GM12874 (cell line): ENCODE measurements around the gene ATP10A.

Source experiments
- CTCF ChIP-seq: IDR thresholded peaks from 2 replicates; pipeline ENCODE4 v1.5.1; 2011; ENCODE audit warnings: low read depth, mild to moderate bottlenecking, control low read depth, low read length, moderate library complexity; ENCODE audit not compliant: insufficient read depth

Gene ATP10A

GRCh38 chr15:25795061-25795460 lies 68.1 kb downstream of the ATP10A start:
- no peak for TF ChIP-seq CTCF

- TF ChIP-seq CTCF, result no peak
These were observed 69.6 kb downstream of the ATP10A start for GRCh38 chr15:25793354-25794050.

- no peak for TF ChIP-seq CTCF
These were observed 71.0 kb downstream of the ATP10A start for GRCh38 chr15:25792128-25792527.

GRCh38 chr15:25790000-25790660 lies 73.0 kb downstream of the ATP10A start:
- TF ChIP-seq CTCF, result 0 out of 2 replicates have a peak, but pooled peaks have one; percentile 4

GRCh38 chr15:25789616-25789999 lies 73.5 kb downstream of the ATP10A start:
- no peak for TF ChIP-seq CTCF

GRCh38 chr15:25789211-25789610 lies 73.9 kb downstream of the ATP10A start:
- no peak for TF ChIP-seq CTCF

- TF ChIP-seq CTCF, result no peak
These were observed 75.1 kb downstream of the ATP10A start for GRCh38 chr15:25787855-25788520.
